HepG2 (cell line): ENCODE data around the gene P3H3. TPM values are rescaled to one million over a fixed set of nuclear protein-coding genes. Genes with fewer than 3 reads are reported as not detected.

ENCODE experiments used
- ARID4A ChIP-seq: sonication (generic); formaldehyde crosslinking; IDR thresholded peaks from 2 replicates; pipeline ENCODE4 v1.5.0; 2020; ENCODE audit warnings: mild to moderate bottlenecking, missing genetic modification reagents, borderline replicate concordance
- ETV6 ChIP-seq: sonication (generic); formaldehyde crosslinking; conservative IDR thresholded peaks from 2 replicates; pipeline ENCODE4 v1.4.0; 2020; ENCODE audit warnings: missing genetic modification reagents
- HMG20B ChIP-seq: conservative IDR thresholded peaks from 2 replicates; pipeline ENCODE4 v1.6.1; 2016; ENCODE audit warnings: missing genetic modification reagents, missing compliant biosample characterization
- HNF1A ChIP-seq, 2 experiments: sonication (generic) in 1 of 2; formaldehyde crosslinking in 1 of 2; IDR thresholded peaks; 2 replicates each; pipeline versions ENCODE4 v1.4.0 to v1.6.1; 2016 to 2020; ENCODE audit warnings: borderline replicate concordance in 1 of 2, low read depth in 1 of 2, mild to moderate bottlenecking in 1 of 2, missing genetic modification reagents in 1 of 2
- LCORL ChIP-seq, 2 experiments: fragments of 450-650 bp in 1 of 2; sonication (generic) in 1 of 2; formaldehyde crosslinking in 1 of 2; IDR thresholded peaks; 2 replicates each; pipeline versions ENCODE4 v1.5.0 to v1.6.1; 2017 to 2020; ENCODE audit warnings: antibody characterized with exemption in 1 of 2, missing genetic modification reagents in 1 of 2
- MTA1 ChIP-seq: sonication (generic); formaldehyde crosslinking; IDR thresholded peaks from 2 replicates; pipeline ENCODE4 v1.4.0; 2020; ENCODE audit warnings: missing genetic modification reagents, mild to moderate bottlenecking, borderline replicate concordance
- POLR2G ChIP-seq: fragments of 200-400 bp; formaldehyde crosslinking; IDR thresholded peaks from 2 replicates; pipeline ENCODE4 v1.6.1; 2018; ENCODE audit warnings: mild to moderate bottlenecking, low read depth, low read length, moderate library complexity
- TCF7 ChIP-seq: sonication (generic); IDR thresholded peaks from 2 replicates; pipeline ENCODE4 v1.6.1; 2016; ENCODE audit warnings: antibody characterized with exemption, low read depth
- YEATS4 ChIP-seq: sonication (generic); formaldehyde crosslinking; IDR thresholded peaks from 2 replicates; pipeline ENCODE4 v1.4.0; 2020; ENCODE audit warnings: missing genetic modification reagents, borderline replicate concordance
- ZBTB2 ChIP-seq: sonication (generic); formaldehyde crosslinking; IDR thresholded peaks from 2 replicates; pipeline ENCODE4 v1.8.0; 2022; ENCODE audit warnings: low read depth, missing genetic modification reagents
- ZNF576 ChIP-seq: sonication (generic); formaldehyde crosslinking; IDR thresholded peaks from 2 replicates; pipeline ENCODE4 v1.4.0; 2020; ENCODE audit warnings: mild to moderate bottlenecking, missing genetic modification reagents
- polyA plus RNA-seq, 8 experiments: library from polyadenylated mRNA; depleted of rRNA in 3 of 8; stranded (reverse) in 7 of 8; unstranded in 1 of 8; fragments of >200 nt; fragmentation: Illumina TruSeq in 4 of 8; extraction: Trizol in 4 of 8; gene quantifications; 2 replicates each; pipeline versions ENCODE4 v1.2.1 to v1.2.3, GENCODE V29; 2011 to 2016; ENCODE audit warnings: low read depth in 4 of 8, missing spikeins in 1 of 8, mixed read lengths in 1 of 8; ENCODE audit not compliant: insufficient read depth in 1 of 8
- total RNA-seq, 5 experiments: library from RNA; depleted of rRNA; stranded (reverse); fragments of >200 nt; fragmentation: Illumina TruSeq; extraction: Trizol; gene quantifications; 2 replicates each; pipeline ENCODE4 v1.2.3, GENCODE V29; 2016; ENCODE audit warnings: low read depth in 1 of 5
- TF ChIP-seq, protein P1 (sequence below): sonication (generic); formaldehyde crosslinking; IDR thresholded peaks from 2 replicates; pipeline ENCODE4 v1.4.0; 2020; ENCODE audit warnings: missing genetic modification reagents, borderline replicate concordance

The P3H3 gene
- total and polyA plus RNA-seq, 2 of the 13 experiments (the other 11 are each of a cell fraction or from before 2014, with no cell fraction given) = 20.1 to 20.5 TPM

GRCh38 chr12:6867413-6868210 is 39.4 kb downstream of the P3H3 start, which contains the start of gene TPI1 (continued):
- TF ChIP-seq HNF1A (IDR thresholded peaks at IDR 0.05; ENCODE audit: low read depth) (no peak), HNF1A (CRISPR knock-in tag; IDR thresholded peaks at IDR 0.05; ENCODE audit: borderline replicate concordance) (no peak), TCF7 (no peak), ZNF576 (CRISPR knock-in tag) (no peak), ETV6 (CRISPR knock-in tag) (no peak), HMG20B (CRISPR knock-in tag) (no peak), ZBTB2 (peak; percentile 55; the same call in 1 of the 2 replicates), YEATS4 (CRISPR knock-in tag) (peak; percentile 66), LCORL (IDR thresholded peaks at IDR 0.05) (no peak), LCORL (CRISPR knock-in tag; IDR thresholded peaks at IDR 0.05) (no peak), ARID4A (CRISPR knock-in tag) (peak; percentile 60; the same call in 1 of the 2 replicates), POLR2G (peak; percentile 98), MTA1 (0 out of 2 replicates have a peak, but pooled peaks have one; percentile 5)
- TF ChIP-seq, protein P1, sequence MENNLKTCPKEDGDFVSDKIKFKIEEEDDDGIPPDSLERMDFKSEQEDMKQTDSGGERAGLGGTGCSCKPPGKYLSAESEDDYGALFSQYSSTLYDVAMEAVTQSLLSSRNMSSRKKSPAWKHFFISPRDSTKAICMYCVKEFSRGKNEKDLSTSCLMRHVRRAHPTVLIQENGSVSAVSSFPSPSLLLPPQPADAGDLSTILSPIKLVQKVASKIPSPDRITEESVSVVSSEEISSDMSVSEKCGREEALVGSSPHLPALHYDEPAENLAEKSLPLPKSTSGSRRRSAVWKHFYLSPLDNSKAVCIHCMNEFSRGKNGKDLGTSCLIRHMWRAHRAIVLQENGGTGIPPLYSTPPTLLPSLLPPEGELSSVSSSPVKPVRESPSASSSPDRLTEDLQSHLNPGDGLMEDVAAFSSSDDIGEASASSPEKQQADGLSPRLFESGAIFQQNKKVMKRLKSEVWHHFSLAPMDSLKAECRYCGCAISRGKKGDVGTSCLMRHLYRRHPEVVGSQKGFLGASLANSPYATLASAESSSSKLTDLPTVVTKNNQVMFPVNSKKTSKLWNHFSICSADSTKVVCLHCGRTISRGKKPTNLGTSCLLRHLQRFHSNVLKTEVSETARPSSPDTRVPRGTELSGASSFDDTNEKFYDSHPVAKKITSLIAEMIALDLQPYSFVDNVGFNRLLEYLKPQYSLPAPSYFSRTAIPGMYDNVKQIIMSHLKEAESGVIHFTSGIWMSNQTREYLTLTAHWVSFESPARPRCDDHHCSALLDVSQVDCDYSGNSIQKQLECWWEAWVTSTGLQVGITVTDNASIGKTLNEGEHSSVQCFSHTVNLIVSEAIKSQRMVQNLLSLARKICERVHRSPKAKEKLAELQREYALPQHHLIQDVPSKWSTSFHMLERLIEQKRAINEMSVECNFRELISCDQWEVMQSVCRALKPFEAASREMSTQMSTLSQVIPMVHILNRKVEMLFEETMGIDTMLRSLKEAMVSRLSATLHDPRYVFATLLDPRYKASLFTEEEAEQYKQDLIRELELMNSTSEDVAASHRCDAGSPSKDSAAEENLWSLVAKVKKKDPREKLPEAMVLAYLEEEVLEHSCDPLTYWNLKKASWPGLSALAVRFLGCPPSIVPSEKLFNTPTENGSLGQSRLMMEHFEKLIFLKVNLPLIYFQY (CRISPR knock-in tag) = no peak; the same call in 1 of the 2 replicates
